Nephron progenitor cell (in vitro differentiated cells): ENCODE measurements around the gene AFAP1L2.

Experiments
- DNase-seq: peaks from one replicate; pipeline ENCODE4 v3.0.0; 2021
- H3K27ac Mint-ChIP-seq: 2 replicates; pipeline ENCODE4 v1.8.0; 2021; ENCODE audit warnings: mild to moderate bottlenecking, moderate library complexity, mixed read lengths
- H3K27me3 Mint-ChIP-seq: 2 replicates; pipeline ENCODE4 v1.8.0; 2021; ENCODE audit warnings: mild to moderate bottlenecking, low read depth, mixed read lengths; ENCODE audit not compliant: poor library complexity
- H3K36me3 Mint-ChIP-seq: 2 replicates; pipeline ENCODE4 v1.8.0; 2021; ENCODE audit warnings: low read depth, mixed read lengths
- H3K4me1 Mint-ChIP-seq: 2 replicates; pipeline ENCODE4 v1.8.0; 2021; ENCODE audit warnings: mixed read lengths
- H3K4me3 Mint-ChIP-seq: 2 replicates; pipeline ENCODE4 v1.8.0; 2021; ENCODE audit warnings: mild to moderate bottlenecking, moderate library complexity, mixed read lengths
- H3K9me3 Mint-ChIP-seq: 2 replicates; pipeline ENCODE4 v1.8.0; 2021; ENCODE audit warnings: mild to moderate bottlenecking, moderate library complexity, mixed read lengths
- CTCF ChIP-seq: fragments of 200-600 bp; sonication (generic); IDR thresholded peaks from 2 replicates; pipeline ENCODE4 v1.5.0; 2021; ENCODE audit warnings: antibody characterized with exemption

The AFAP1L2 gene

DNA sequence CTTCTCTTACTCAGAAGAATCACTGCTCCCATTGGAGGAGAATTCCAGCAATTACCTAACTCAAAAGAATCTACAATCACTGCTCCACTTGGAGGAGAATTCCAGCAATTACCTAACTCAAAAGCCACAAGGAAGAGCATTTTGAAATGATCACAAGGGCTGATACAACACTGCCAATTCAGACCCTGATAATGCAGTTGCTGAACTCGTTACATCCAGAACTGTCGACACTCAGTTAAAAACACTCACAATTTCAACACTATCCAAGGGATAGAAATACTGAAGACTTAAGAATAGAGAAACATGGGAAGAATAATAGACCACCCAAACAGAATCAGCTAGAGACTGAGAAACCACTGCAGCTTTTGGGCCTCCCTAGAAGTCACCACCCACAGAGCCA, 27.8 kb downstream of the AFAP1L2 start:
- Mint-ChIP-seq H3K9me3 (no peaks in the 10 kb centered on the region), H3K27me3 (no peaks in the 10 kb centered on the region), H3K4me1 (peaks cover 34% of the 10 kb centered on the region), H3K36me3 (no peaks in the 10 kb centered on the region), H3K4me3 (no peak overlapping the region), H3K27ac (no peak overlapping the region)
- DNase-seq, result no peak
- TF ChIP-seq CTCF, result no peak

DNA sequence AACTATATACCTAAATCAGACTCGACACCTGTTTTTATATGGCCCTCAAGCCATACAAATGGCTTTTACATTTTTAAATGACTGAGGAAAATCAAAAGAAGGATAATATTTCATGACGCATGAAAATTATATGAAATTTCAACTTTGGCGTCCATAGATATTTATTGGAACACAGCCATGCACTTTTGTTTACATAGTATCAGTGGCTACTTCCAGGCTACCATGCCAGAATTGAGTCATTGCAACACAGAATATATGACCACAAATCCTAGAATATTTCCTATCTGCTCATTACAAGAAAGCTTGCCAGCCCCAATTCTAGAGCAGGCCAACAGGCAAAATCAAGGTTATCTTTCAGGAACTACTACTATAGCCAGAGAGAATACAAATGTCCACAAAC, 29.3 kb downstream of the AFAP1L2 start:
- H3K4me3 Mint-ChIP-seq, result no peak overlapping the region
- peaks cover 49% of the 10 kb centered on the region for H3K4me1 Mint-ChIP-seq
- no peaks in the 10 kb centered on the region for H3K36me3 Mint-ChIP-seq
- no peaks in the 10 kb centered on the region for H3K27me3 Mint-ChIP-seq
- DNase-seq, result no peak
- no peaks in the 10 kb centered on the region for H3K9me3 Mint-ChIP-seq
- no peak for TF ChIP-seq CTCF
- H3K27ac Mint-ChIP-seq, result no peak overlapping the region

DNA sequence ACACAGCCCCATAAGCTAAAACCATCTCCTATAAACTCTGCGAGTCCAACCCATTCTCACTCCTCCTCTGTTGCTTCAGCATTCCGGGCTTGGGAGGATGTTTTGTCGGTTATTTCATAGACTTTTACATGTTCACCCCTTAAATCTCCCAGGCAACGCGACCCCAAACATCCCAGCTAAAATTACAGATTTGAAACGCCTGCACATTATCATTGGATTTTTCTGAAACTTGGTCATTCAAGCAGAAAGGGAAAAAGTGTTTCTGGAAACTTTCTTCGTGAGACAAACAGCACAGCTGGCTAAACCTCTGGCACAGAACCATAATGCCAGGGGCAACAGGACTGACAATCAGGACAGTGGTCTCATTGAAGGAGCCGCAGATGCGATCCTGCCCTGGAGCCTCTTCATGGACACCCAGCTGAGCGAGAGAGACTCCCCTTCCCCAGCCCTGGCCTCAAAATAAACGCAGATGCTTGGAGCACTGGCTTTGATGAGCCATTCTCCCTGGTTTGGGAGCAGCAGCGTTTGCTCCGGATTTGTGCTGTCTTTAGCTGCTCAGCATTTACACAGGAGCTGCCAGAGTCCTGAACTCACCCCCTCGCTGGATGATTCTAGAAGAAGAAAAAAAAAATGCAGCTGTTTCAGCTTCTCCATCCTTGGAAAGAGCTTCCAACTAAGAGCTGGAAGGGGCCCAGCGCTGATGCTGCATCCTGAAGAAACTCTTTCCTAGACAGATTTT, 30.1 kb downstream of the AFAP1L2 start:
- peak overlapping the region; percentile 60 for H3K27ac Mint-ChIP-seq
- no peaks in the 10 kb centered on the region for H3K9me3 Mint-ChIP-seq
- H3K4me1 Mint-ChIP-seq, result peaks cover 54% of the 10 kb centered on the region
- no peaks in the 10 kb centered on the region for H3K36me3 Mint-ChIP-seq
- TF ChIP-seq CTCF, result no peak
- no peak overlapping the region for H3K4me3 Mint-ChIP-seq
- no peaks in the 10 kb centered on the region for H3K27me3 Mint-ChIP-seq
- DNase-seq, result no peak

- H3K36me3 Mint-ChIP-seq, result no peaks in the 10 kb centered on the region
- no peak for TF ChIP-seq CTCF
- H3K4me1 Mint-ChIP-seq, result peaks cover 58% of the 10 kb centered on the region
- no peak overlapping the region for H3K4me3 Mint-ChIP-seq
- H3K27me3 Mint-ChIP-seq, result no peaks in the 10 kb centered on the region
- no peak for DNase-seq
- no peaks in the 10 kb centered on the region for H3K9me3 Mint-ChIP-seq
- peak overlapping the region; percentile 19 for H3K27ac Mint-ChIP-seq
Observed at GRCh38 chr10:114373631-114374030, 30.7 kb downstream of the AFAP1L2 start.

GRCh38 chr10:114372995-114373394, 31.3 kb downstream of the AFAP1L2 start:
- Mint-ChIP-seq H3K4me3 (no peak overlapping the region), H3K27ac (no peak overlapping the region), H3K9me3 (no peaks in the 10 kb centered on the region), H3K4me1 (peaks cover 65% of the 10 kb centered on the region), H3K27me3 (no peaks in the 10 kb centered on the region), H3K36me3 (no peaks in the 10 kb centered on the region)
- no peak for TF ChIP-seq CTCF
- DNase-seq, result no peak

GRCh38 chr10:114372179-114372578, 32.1 kb downstream of the AFAP1L2 start:
- H3K27ac Mint-ChIP-seq, result no peak overlapping the region
- H3K4me1 Mint-ChIP-seq, result peaks cover 73% of the 10 kb centered on the region
- peak; percentile 27 for DNase-seq
- H3K36me3 Mint-ChIP-seq, result no peaks in the 10 kb centered on the region
- no peaks in the 10 kb centered on the region for H3K27me3 Mint-ChIP-seq
- no peak overlapping the region for H3K4me3 Mint-ChIP-seq
- H3K9me3 Mint-ChIP-seq, result no peaks in the 10 kb centered on the region
- TF ChIP-seq CTCF, result no peak
